HG03565 (cell line): Measurements from ENCODE around the gene IKBKE.
A peak's percentile ranks its signal among the peaks of the same experiment; 100 is the strongest.

Source experiments
- ATAC-seq: cut with Tn5 transposase; IDR thresholded peaks from one replicate; pipeline ENCODE4 v1.9.1; 2021; ENCODE audit warnings: mild to moderate bottlenecking, moderate library complexity; ENCODE audit not compliant: unreplicated experiment

Gene IKBKE

DNA sequence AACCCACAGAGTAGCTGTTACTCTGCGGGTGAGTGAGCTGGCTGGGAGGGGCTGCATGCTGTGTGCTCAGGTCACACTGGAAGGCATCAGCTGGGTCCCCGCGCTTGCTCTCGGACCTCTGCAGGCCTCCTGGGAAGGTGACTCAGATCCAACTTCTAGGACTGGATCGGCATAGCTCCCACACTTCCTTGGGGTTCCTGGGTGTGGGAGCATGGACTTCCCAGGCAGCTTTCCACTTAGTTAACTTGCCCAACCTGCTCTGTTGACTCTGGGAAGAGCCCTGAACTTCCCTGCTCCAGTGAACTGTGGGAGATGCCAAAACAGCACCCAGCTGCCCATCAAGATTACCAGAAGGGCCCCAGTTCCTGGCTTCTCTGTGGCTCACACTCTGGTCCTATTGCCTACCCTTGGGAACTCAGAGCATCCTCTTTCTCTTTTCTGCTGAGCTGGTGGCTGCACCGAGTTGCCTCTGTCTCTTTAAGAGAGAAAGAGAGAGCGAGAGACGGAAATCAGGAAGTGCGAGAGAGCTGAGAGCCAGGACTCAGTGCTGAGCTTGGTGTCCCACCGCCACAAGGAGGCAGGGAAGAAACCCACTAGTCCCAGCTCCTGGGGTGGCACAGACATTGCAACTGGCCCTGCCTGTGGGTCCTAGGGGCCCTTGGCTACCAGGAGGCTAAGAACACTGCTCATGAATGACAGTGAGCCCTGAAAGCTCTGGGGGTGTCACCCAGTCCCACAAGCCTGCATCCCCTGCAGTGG lies at the start of gene IKBKE:
Gene IKBKE (plus strand): TSS at position 544 of the 759 bp plus-strand sequence. CDS start 2,752 bp downstream, outside the sequence.
- no peak for ATAC-seq

DNA sequence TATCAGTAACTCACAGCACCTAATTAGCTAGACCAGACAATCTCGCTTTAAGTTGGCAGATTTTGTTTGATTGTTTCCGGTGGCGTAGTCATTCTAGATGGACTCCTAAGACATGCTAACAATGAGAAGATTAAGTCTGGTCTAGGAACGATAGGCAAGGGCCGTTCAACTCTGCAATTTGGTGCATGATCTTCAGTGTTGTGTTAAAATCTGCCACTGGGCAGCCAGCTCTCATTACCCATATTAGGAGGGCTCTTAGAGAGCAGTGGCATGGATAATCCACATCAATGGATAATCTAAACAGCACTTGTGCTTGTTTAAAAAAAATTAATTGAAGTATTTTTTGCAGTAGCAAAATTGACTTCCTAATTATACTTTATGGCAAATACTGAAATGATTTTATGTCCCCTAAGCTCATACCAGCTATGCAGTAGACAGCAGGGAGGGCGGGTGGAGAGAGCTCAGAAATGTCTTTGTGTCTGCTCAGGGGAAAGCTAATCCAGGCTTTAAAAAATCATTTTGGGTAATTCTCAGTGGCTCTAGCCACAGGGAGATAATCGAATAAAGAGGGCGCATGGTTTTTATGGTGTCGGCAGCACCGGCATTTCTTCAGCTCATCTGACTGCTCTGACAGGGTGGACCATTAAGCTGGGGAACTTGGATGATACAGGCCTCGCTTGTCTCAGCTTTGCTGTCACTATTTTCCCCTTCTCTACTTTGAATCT lies 48.5 kb upstream of the IKBKE start:
- no peak for ATAC-seq

DNA sequence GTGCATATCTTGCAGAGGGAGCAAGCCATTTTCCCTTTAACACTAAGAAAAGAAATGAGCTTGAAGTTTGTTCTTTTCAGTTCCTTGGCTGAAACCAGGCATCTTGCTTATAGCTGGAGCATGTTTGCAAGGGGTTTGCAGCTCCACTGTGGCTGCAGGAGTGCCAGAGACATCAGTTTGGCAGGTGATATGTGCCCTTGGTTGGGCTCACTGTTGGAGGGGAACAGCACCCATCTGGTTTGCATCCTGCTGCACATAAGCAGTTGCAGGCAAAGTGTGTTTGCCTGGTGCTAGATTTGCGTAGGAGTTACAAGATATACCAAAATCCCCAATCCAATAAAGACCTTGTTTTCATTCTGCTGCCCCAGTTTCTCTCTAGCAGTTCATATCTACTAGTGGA lies 47.8 kb upstream of the IKBKE start:
- ATAC-seq: no peak

DNA sequence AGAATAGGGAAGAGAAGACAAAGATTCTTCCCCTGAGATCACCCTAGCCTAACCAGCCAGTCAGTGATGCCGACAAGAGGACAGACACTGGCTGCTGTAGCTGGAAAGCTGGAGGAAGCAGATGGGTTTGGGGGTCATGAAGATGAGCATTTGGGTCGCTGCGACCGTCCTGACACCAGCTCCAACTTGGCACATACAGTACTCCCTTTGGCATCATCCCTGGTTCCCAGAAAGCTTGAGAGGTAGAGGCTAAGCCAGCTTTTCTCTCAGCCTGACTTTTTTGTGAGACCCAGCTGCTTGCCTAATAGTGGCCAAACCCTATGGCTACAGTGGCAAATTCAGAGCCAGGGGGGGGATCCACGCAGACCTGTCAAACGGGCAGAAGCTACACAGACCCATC lies 43.0 kb upstream of the IKBKE start:
- ATAC-seq: no peak

DNA sequence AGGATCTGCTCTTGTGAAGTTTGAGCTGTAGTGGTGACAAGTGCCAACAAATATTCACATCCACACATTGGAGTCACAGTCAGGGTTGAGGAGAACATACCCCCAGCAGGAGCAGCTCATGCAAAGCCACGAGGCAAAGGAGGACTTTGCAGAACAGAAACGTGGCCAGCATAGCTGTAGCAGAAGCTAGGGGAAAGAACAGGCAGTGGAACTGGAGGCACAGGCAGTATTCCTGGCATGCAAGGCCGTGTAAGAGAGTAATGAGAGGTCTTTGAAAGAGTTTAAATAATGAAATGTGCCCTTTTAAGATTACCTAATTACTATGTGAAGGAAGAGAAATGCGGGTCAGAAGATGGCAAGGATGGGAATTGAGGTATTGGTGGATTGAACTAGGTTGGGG lies 40.9 kb upstream of the IKBKE start:
- ATAC-seq: no peak

DNA sequence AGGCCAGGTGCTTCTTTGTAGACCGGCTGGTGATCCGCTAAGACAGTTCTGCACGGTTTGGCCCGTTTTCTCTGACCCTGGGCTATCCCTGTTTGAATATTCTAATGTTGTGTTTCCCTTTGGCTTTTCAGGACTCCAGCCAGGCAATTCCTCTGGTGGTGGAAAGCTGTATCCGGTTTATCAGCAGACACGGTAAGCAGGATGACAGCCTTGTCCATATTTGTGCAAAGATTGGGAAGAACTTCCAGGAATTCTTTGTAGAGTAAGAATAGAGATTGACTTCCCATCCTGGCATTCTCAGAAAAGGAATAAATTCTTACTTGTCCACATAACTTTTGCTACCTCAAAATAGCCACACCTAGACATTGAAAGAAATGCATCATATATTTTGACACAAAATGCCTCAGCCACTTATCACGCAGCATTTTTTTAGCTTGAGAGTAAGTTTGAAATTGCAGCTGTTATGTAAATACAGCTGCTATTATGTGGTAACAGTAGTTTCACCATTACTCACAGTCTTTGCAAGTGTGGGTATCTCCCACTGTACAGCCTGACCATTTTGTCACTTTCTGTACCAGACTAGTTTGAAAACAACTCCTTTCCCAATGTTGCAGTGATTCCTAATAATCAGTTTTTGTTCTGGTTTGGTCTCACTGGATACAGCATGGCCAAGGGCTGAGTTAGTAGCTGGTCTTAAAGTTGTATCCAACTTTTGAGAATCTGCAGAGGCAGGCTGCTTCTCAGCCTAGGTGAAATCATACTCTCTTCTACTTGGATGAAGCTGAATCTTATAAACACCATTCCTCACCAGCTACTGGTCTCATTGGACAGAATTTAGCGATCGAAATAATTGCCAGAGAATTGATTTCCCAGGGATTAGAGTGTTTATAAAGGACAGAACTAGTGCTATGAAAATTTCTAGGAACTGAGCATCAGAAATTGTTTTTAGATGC lies 40.0 kb upstream of the IKBKE start:
- ATAC-seq: peak; percentile 99

DNA sequence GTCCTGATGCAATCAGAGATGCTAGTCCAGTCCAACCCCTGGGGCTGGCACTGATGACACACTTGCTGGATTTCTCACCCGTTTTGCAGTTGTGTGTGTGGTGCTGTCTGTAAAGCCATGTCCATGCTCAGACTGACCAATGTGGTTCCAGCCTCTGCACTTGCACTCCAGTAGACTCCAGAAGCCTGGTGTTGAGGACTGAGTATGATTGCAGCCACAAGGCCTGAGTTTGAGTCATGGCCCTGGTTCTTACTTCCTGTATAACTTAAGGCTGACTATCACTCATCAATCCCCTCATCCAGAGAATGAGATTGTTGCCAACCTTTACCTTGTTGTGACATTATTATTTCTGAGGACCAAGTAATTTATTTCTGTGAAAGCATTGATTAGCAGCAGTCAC lies 34.8 kb upstream of the IKBKE start:
- ATAC-seq: no peak

DNA sequence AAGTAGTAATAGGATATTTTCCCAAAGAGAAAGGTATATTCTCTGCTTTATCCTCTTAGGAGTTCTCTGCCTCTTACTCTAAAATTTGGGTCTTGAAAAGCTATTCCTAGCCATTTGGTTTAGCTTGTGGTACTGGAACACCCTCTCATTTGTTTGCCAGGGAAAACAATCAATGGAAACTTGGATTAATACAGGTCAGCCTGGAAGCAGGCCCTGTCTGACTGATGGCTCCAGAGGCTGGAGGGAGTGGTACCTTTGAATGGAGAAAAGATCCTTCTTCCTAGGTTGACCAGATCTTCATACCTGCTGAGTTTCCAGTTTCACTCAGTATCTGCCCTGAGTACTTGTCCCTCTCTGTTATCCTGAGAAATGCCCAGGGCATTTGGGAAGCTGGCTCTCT lies 31.7 kb upstream of the IKBKE start:
- ATAC-seq: no peak

DNA sequence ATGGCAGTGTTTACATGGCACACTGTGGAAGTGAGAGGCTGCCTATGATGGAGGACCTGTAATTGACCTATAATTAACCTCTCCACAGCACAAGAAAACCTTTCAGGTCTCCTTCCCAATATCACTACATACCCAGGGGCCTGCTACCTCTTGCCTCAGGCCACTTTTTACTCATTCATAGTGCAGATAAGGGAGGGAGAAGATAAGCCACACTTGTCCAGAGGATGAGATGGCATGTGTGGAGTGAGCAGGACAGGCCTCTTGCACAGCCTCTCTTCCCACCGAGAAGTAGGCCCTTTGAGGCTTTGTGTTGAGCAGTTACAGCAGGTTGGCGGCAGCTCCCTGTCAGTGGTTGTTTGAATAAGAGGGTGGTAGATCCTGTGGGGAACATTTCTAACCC lies 31.1 kb upstream of the IKBKE start:
- ATAC-seq: no peak

DNA sequence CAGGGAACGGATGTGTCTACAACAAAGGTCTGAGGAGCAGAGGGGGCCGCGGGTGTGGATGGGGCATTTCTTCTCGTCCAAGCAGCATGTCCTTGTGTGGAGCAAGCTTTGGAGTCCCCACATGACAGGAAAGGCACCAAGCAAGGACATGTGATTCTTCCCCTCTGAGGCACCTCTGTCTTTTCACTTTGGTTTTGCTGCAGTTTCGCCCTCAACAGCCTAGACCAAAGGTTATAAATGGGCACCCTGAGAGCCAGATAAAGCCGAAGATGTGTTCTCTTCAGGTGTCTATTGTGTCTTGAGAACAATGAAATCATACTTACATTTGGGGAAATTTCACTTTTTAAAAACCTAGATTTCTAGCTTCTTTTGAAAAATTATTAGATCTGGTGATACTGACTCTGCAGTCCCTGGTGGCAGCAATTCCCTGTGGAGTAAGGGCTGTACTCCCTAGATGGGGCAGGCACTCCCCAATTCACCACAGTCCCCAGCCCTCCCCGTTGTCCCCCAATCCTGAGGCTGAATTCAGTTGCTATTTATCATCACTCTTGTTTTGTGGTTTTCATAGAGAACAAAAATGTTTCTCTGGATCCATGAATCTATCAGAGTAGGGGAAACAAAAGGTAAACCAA lies 28.8 kb upstream of the IKBKE start:
- ATAC-seq: no peak

DNA sequence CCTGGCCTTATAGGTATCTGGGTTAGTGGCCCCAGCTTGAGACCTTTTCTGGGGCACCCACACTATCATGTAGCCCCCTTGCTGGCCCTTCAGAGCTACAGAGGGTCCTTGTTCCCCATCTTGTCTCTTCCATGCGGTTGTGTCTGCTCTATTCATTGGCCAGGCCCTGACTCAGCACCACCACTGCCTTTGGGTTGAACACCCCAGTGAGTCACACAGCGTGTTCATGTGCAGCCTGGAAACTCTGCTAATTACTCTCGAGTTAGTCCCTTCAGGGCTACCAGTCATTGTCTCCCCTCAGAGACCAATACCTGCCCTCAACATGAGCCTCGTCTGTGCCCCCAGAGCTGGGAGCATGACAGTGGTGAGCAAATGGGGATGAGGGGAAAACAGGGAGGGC lies 28.2 kb upstream of the IKBKE start:
- ATAC-seq: no peak

DNA sequence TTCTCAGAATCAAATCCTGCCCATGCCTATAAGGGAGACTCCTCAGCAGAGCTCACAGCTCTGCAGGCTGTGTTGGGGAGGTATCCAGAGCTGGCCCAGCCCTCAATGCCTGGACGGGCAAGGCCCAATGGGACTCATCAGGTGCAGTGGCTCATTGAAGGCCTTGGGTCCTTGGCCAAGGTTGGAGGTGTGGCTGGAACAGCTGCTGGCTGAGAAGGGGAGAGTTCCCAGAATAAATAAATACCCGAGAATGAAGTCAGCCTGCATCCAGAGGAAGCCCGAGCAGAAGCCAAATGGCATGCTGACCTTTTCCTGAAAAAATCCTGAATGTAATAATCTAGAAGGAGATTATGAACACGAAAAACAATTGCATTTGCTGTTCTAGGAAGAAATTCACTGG lies 25.2 kb upstream of the IKBKE start:
- ATAC-seq: no peak

DNA sequence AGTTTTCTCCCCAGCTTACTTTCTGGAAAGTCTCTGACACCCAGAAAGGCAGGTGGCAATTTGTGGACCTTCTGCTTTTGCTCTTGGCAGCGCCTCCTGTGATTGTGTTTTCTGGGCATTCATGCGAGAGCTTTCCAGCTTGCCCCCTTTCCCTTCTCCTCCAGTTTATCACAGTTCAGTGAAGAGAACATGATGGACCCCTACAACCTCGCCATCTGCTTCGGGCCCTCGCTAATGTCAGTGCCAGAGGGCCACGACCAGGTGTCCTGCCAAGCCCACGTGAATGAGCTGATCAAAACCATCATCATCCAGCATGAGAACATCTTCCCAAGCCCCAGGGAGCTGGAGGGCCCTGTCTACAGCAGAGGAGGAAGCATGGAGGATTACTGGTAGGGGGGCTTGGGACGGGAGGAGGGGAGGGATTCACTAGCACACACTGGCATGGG lies 24.3 kb upstream of the IKBKE start:
- no peak for ATAC-seq

DNA sequence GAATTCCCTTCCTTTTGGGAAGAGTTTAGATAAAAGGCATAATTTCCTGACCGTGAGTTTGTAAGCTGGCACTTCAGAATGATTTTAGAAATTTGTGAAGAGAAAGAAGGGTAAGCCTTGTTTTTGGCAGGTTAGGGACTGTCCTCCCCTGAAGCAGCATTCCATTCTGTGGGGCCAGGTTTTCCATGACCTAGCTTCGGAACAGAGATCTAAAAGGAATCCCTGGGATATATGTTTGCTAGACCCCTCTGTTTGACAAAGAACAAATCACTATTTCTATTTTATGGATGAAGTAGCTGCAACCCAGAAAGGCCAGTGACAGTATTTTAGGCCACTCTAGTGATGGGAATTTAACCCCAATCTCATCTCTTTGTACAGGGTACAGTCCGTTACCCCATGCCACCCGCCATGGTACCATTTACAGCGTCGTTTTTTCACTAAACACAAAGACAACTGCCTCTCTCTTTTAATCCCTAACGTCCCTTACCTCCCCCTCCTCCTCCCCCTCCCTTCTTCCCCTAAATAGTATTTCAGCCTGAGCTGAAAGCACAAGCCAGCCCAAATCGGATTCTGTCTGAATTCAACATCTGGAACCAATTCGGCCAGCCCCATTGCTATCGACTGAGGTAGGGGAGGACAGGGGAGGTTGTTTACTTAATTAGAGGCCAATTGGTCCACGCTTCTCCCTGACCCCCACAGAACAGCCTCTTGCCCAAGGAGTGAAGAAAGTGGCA lies 23.4 kb upstream of the IKBKE start:
- ATAC-seq: no peak

DNA sequence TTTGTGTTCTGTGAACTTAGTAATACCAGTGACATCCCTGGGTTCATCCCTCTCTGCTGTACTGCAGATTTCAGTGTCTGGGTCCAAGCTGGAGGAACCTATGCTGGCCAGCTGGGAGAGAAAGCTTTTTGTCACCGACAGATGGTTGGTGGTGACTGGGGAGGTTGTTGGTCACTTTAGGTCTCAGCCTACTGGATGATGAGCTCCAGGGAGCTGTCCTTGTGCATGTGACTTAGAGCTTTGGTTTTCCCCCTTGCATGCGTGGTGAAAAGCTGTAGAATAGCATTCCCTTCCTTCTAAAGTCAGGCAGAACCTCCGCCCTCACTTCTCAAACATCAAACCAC lies 22.9 kb upstream of the IKBKE start:
- no peak for ATAC-seq

DNA sequence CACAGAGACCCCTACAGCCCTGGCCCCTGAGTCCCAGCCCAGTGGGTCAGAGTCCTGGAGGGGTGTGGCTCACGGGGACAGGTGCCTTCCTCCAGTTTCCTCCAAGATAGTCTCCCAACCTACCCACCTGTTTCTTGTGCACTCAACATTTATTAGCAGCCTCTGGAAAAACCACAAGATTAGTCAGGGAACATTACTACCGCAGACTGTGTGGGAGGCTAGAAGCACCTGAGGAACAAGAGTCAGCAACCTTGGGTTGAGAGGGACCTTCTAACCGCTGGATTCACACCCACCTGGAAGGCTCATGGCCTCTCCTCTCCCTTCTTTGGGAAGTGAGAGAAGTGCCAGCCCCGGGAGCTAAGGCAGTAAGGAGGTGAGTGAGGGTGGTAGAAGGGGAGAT lies 22.5 kb upstream of the IKBKE start:
- ATAC-seq: no peak

DNA sequence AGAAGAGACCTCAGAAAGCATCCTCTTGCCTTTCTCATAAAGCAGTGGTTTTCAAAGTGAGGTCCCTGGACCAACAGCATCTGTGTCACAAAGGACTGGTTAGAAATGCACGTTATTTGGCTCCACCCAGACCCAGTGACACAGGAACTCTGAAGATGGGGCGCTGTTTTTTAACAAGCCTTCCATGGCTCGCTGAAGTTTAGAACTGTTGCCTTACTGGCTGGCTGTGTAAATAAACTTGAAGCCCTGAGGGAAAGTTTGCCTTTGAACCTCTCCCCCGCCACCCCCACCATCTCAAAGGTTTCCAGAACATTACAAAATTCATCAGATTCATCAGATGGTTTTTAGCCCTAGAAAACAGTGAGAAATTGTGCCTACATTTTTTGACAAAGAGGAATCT lies 21.8 kb upstream of the IKBKE start:
- no peak for ATAC-seq

DNA sequence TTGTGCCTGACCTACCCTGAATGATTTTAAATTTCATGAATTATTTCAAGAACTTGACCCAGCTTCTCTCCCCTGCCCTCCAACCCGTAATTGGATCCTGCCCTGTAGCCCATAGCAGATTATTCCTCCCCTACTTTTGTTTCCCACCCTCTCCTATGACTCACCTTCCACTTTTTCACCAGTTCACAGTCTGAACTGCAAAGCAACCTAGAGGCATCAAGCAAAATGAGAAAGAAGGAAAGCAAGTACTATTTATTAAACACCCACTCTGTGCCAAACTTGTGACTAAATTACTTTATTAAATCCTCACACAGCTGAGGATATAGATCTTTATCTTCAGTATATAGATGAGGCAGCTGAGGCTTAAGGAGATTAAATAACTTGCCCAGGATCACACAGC lies 20.7 kb upstream of the IKBKE start:
- ATAC-seq: no peak

DNA sequence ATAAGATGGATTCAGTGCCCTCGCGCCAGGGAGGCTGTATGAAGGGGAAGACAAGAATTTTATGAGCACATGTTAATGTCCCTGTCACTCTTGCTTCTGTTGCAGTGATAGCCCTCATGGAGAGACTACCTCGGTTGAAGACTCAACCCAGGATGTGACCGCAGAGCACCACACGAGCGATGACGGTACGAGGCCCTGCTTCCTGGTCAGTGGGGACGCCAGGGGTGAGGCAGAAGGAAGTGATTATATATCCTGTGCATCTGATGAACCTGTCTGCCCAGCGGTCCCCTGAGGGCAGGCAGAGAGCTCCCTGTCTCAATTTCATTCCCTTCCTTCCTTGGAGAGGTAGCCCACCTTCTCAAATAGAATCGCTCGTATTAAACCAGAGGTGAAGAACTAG lies 20.0 kb upstream of the IKBKE start:
- ATAC-seq: no peak

DNA sequence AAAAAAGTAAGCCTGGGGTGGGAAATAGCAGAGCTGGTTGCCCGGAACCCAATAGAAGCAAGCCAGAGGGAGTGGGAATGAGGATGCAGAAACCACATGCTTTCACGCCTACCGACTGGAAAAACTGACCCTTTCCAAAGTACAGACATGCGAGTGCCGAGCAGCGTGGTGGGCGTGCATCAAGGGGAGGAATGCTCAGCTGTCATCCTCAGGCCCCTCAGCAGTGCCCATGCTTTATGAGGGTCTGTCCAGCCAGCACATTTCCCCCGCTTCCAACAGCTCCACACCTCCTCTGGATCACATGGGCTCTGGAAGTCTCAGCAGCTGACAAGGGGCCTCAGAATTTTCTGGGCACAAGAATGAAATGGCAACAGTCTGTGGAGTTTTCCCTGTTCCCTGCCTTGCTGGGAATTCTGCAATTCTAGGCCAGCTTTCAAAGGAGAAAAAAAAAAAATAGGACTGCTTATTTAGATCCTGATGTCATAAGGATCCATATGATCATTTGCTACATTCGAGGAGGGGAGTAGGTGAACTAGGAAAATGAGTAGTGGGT lies 19.1 kb upstream of the IKBKE start:
- ATAC-seq: no peak
